Measurements from ENCODE around the gene TSHZ2.

- TF ChIP-seq CTCF (IDR thresholded peaks at IDR 0.05; ENCODE audit: extremely low read depth in 1 of 2, insufficient read depth in 1 of 2, low read depth in 1 of 2, low read length in 2 of 2) (no peak), POLR2AphosphoS5 (IDR thresholded peaks at IDR 0.05; ENCODE audit: insufficient read depth, low read depth, low read length) (no peak), EZH2 (IDR thresholded peaks at IDR 0.05; ENCODE audit: borderline replicate concordance, low read depth, low read length, severe bottlenecking) (no peak), POLR2A (IDR thresholded peaks at IDR 0.05; ENCODE audit: low read depth, low read length) (no peak), JUN (IDR thresholded peaks at IDR 0.05; ENCODE audit: borderline replicate concordance, insufficient read depth, insufficient read length, low read depth) (no peak), MAX (IDR thresholded peaks at IDR 0.05; ENCODE audit: insufficient read depth, insufficient read length) (no peak), GATA2 (IDR thresholded peaks at IDR 0.05; ENCODE audit: insufficient read depth, insufficient read length, low read depth, low read length) (no peak)
These were observed 476.3 kb downstream of the TSHZ2 start for GRCh38 chr20:53448426-53448825.
